ENCODE results near the gene RAP1GDS1.
"Not testable (repeated sequence)": the region's sequence is repeated elsewhere in the genome, so short reads cannot be mapped to it uniquely, and the experiment has no call there.

DNA sequence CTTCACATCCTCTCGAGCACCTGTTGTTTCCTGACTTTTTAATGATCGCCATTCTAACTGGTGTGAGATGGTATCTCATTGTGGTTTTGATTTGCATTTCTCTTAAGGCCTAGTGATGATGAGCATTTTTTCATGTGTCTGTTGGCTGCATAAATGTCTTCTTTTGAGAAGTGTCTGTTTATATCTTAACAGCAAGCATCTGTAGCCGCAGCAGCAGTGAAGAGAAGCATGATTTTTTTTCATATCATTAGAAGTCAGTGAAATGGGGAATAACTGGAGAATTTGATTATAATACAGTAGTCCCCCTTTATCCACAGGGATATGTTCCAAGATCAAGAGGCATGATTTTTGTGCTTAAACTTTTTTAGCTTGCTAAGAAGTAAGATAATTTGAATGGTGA lies 27.5 kb downstream of the RAP1GDS1 start:
- TF ChIP-seq CTCF (IDR thresholded peaks at IDR 0.05); ZFX (IDR thresholded peaks at IDR 0.05; ENCODE audit: borderline replicate concordance): not testable (repeated sequence)
